GM21619 (cell line): Measurements from ENCODE around the gene CD74.

Experiments used
- ATAC-seq: cut with Tn5 transposase; IDR thresholded peaks from one replicate; pipeline ENCODE4 v1.9.1; 2021; ENCODE audit not compliant: unreplicated experiment

CD74 gene

DNA sequence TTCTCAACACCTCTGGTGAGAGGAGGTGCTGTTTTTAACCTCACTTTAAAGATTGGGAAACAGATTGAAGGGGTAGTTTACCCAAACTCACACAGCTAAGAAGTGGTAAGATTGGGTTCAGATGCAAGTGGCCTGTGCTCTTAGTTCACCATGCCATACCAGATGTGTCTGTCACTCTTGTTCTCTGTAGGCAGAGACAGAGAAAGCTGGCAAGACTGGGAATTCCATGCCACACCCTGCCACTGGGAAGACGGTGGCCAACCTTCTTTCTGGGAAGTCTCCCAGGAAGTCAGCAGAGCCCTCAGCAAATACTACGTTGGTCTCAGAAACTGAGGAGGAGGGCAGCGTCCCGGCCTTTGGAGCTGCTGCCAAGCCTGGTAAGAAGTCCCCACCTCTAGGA lies 44.2 kb downstream of the CD74 start:
- no peak for ATAC-seq

GRCh38 chr5:150364004-150364403 lies 48.7 kb downstream of the CD74 start:
- no peak for ATAC-seq

GRCh38 chr5:150363185-150363584 lies 49.5 kb downstream of the CD74 start:
- ATAC-seq = no peak

DNA sequence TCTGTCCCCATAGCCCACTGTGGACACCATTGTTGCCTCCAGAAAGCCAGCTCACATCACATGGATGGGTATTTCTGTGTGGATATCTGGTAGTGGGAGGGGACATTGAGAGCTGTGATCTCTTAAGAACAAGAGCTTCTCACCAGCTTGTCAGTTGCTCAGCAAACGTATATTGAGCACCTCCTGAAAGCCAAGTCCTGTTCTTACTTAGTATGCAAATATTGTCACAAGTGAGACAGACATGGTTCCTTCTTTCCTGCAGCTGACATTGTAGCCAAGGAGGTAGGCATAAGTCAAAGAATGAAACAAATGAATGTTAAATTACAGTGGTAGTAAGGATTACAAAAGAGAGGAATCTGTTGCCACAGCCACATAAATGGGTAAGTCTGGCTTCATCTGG lies 51.4 kb downstream of the CD74 start:
- ATAC-seq = no peak

DNA sequence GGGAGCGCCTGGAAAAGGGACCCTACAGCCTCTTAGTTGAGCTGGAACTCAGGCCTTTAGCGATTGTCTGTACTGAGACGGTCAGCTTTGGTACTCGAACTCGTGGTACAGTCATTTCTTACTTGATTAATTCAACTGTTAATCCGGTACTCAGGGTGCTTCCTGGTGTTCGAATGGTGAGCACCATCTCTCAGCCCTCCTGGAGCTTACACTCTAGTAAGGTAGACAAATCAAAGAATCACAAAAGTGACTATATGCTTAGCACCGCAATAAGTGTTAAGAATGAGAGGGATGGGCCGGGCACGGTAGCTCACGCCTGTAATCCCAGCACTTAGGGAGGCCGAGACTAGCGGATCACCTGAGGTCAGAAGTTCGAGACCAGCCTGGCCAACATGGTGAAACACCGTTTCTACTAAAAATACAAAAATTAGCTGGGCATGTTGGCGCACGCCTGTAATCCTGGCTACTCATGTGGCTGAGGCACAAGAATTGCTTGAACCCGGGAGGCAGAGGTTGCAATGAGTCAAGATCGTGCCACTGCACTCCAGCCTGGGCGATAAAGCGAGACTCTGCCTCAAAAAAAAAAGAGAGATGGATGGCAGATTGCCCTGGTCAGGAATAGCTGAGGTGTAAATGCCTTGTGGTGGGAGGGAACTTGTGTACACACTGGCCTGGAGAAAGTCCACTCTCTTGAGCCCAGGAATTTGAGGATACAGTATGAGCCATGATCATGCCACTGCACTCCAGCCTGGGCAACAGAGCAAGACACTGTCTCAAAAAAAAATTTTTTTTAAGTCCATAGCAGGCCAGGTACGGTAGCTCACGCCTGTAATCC lies 54.2 kb downstream of the CD74 start:
- ATAC-seq = no peak

- peak; percentile 96 for ATAC-seq
Observed at GRCh38 chr5:150357326-150358260, 55.1 kb downstream of the CD74 start, which contains the start of gene TCOF1. Gene TCOF1, plus strand, starts transcription at chr5:150357697. Its CDS starts 50 bp downstream, at chr5:150357747.

DNA sequence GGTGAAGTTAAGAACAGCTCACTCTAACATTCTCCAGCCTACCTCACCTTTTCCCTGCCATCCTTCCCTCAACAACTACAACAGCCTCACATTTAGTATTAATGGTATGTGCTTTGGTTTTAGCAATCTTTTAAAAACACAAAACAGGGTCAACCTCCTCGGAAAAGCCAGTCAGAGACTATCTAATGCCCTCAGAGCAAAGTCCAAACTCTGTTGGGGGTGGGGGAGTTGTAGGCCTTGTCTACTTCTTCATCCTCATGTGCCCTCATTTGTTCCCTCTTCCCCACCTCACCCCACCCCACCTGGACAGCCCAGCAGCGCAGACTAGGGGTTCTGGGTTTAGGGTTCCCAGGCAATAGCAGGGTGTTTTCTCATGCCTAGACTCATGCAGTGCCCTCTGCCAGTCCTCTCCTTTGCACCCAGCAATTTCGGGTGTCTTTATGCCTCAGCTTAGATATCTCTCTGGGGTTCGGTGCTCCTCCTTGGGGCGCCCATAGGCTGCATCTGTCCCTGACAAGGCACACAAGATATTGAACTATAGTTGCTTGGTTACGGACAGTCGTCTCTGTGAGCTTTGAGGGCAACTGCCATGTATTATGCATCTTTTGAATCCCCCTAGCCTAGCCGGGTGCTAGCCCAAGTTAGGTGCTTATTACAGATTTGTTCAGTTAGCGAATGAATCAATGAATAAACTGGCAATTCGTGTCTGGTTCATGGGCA lies 56.0 kb downstream of the CD74 start:
- ATAC-seq = no peak

DNA sequence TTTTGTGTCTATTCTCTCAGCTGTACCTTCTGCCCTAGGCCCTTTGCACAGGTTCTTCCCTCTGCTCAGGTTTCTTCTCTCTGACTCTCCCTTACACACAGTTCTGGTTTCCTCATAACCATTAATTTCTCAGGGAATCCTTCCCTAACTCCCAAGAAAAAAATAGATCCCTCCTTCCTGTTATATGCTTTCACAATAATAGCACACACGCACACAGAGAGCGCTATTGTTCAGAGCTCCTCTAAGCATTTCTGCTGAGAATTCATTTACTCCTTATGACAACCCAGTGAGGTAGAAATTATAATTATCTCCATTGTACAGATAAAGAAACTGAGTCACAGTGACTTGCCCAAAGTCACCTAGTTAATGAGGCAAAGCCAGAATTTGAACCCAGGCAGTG lies 56.9 kb downstream of the CD74 start:
- no peak for ATAC-seq

GRCh38 chr5:150353032-150353675 lies 59.6 kb downstream of the CD74 start:
- no peak for ATAC-seq

DNA sequence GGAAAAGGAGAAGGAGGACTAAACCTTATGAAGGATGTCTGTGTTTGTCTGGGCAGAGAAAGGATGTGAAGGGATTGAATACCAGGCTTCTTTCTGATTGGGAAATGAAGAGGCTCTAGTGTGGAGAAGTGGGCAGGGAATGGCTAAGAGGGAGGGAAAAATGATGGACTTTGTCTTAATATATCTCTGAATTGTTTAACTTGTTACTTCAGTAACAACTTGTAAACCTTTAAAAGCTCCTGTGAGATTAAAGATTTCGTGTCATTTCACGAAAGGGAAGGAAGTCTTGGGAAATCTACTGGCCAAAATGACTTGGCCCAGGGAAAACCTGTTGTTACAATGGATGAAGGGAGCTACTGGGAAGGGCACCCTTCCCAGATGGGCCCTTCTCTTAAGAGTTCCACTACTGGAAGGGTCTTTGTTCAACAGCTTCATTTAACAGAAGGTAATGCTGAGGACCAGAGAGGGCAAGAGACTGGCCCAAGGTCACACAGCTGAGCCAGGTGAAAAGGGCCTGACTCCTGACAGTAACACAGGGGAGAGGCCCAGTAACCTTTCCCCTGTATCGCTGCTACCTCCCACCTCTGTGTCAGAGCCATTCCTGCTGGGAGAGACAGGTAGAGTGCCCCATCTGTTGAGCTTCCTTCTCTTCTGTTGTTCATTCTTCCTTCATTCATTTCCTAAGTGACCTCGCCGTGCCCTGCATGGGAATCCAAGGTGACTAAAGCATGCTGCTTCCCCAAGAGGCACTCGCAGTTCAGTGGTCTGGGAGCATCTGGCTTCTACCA lies 60.3 kb downstream of the CD74 start:
- no peak for ATAC-seq
